ENCODE data around the gene UBE2D1.

DNA sequence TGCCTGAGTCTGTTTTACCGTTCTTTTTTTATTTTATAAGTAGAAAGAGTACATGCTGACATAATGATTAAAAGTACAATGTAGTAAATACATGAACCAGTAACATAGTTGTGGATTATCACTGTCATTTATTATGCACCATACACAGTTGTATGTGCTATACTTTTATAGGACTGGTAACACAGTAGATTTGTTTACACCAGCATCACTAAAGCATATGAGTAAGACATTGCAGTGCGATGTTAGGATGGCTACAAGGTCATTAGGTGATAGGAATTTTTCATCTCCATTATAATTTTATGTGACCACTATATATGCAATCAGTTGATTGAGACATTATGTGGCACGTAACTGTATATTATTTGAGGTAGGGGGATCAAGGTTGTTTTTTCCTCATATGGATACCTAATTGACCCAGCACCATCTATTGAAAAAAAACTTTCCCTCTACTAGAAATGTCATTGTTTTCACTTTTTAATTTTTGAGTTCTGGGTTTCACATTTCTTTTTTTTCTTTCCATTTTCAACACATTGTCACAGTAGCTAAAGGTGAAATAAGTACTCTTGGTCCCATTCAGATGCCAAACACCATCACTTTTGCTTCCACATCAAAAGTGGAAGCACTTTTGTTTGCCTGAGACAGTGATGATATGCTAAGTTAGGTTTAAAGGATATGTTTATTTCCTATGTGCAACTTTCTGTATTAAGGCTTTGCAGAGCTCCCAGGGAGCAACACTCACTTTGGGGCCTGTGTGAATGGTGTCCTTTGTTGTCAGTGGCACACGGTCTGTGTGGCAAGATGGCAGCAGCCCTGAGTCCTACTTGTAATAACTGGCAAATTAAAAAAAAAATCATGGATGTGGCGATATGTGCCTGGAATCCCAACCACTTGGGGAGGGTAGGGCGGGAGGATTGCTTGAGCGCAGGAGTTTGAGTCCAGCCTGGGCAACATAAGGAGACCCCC is 17.1 kb downstream of the UBE2D1 start:
- TF ChIP-seq, protein P1, sequence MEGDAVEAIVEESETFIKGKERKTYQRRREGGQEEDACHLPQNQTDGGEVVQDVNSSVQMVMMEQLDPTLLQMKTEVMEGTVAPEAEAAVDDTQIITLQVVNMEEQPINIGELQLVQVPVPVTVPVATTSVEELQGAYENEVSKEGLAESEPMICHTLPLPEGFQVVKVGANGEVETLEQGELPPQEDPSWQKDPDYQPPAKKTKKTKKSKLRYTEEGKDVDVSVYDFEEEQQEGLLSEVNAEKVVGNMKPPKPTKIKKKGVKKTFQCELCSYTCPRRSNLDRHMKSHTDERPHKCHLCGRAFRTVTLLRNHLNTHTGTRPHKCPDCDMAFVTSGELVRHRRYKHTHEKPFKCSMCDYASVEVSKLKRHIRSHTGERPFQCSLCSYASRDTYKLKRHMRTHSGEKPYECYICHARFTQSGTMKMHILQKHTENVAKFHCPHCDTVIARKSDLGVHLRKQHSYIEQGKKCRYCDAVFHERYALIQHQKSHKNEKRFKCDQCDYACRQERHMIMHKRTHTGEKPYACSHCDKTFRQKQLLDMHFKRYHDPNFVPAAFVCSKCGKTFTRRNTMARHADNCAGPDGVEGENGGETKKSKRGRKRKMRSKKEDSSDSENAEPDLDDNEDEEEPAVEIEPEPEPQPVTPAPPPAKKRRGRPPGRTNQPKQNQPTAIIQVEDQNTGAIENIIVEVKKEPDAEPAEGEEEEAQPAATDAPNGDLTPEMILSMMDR (IDR thresholded peaks at IDR 0.05 in 4 of 5, conservative IDR thresholded peaks at IDR 0.05 in 1 of 5) = no peak
- TF ChIP-seq POLR2A (IDR thresholded peaks at IDR 0.05) = no peak

Measured in gastrocnemius medialis (tissue), 4 donors.